Gastrocnemius medialis (tissue), 4 donors: ENCODE measurements around the gene RGS1. TPM values are rescaled to one million over a fixed set of nuclear protein-coding genes. Genes with fewer than 3 reads are reported as not detected.
A peak's percentile ranks its signal among the peaks of the same experiment; 100 is the strongest.
"Not testable (repeated sequence)": the region's sequence is repeated elsewhere in the genome, so short reads cannot be mapped to it uniquely, and the experiment has no call there.

ENCODE experiments used
- ATAC-seq, 2 donors: fragments of 150-250 bp; one replicate each; pipeline ENCODE4 v1.9.1; 2016
- DNase-seq, 2 donors: peaks; one replicate each; pipeline ENCODE4 v3.0.0-alpha.2; 2019
- H3K27ac ChIP-seq, 4 donors: fragments of 200-600 bp; sonication (generic); 1 replicate in 1 of 4; 2 replicates in 3 of 4; pipeline ENCODE4 v1.5.1; 2016 to 2018; ENCODE audit warnings: mild to moderate bottlenecking in 2 of 4, moderate library complexity in 1 of 4
- H3K27me3 ChIP-seq, 3 donors: fragments of 200-600 bp; sonication (generic) in 2 of 3; 1 replicate in 1 of 3; 2 replicates in 2 of 3; pipeline versions ENCODE4 v1.5.1 to v1.6.0; 2016 to 2019; ENCODE audit warnings: mild to moderate bottlenecking in 1 of 3, moderate library complexity in 1 of 3
- H3K36me3 ChIP-seq, 2 donors: fragments of 200-600 bp; sonication (generic) in 1 of 2; one replicate each; pipeline ENCODE4 v1.5.1; 2017 to 2018
- H3K4me1 ChIP-seq, 2 donors: fragments of 200-600 bp; sonication (generic) in 1 of 2; one replicate each; pipeline ENCODE4 v1.5.1; 2016 to 2017; ENCODE audit warnings: mild to moderate bottlenecking in 2 of 2
- H3K4me3 ChIP-seq, 4 donors: fragments of 200-600 bp; sonication (generic) in 3 of 4; 1 replicate in 1 of 4; 2 replicates in 3 of 4; pipeline ENCODE4 v1.5.1; 2016 to 2019; ENCODE audit warnings: mild to moderate bottlenecking in 2 of 4
- H3K9me3 ChIP-seq, 3 donors: fragments of 200-600 bp; sonication (generic) in 2 of 3; 1 replicate in 1 of 3; 2 replicates in 2 of 3; pipeline ENCODE4 v1.5.1; 2016 to 2019
- CTCF ChIP-seq, 5 experiments: fragments of 450-650 bp in 3 of 5; fragments of 200-600 bp in 2 of 5; sonication (generic) in 2 of 5; IDR thresholded peaks in 4 of 5; conservative IDR thresholded peaks in 1 of 5; 1 replicate in 4 of 5; 2 replicates in 1 of 5; pipeline ENCODE4 v1.5.1; 2016 to 2019; ENCODE audit warnings: antibody characterized with exemption in 5 of 5, mild to moderate bottlenecking in 3 of 5, moderate library complexity in 3 of 5
- POLR2A ChIP-seq, 2 donors: fragments of 450-650 bp; IDR thresholded peaks; one replicate each; pipeline ENCODE4 v1.6.1; 2017; ENCODE audit warnings: antibody characterized with exemption in 2 of 2, mild to moderate bottlenecking in 2 of 2, moderate library complexity in 2 of 2
- in situ Hi-C, 4 donors: fragments of 200-750 bp; cut with MboI; loops; one replicate each; pipeline versions ENCODE4 v1.15.0 to v1.8.0; 2017; ENCODE audit warnings: low sequenced_read_pairs in 4 of 4
- intact Hi-C: fragments of 100-400 bp; cut with DNase I; formaldehyde crosslinking; loops from one replicate; pipeline ENCODE4 v1.15.1; 2023; ENCODE audit warnings: low total_unique reads
- total RNA-seq, 4 donors: library from RNA; depleted of rRNA; stranded (reverse); fragments of >200 nt; gene quantifications; one replicate each; pipeline versions ENCODE4 v1.1.0 to v1.2.3, GENCODE V29; 2016

The RGS1 gene
- total RNA-seq, 4 donors from 2014 or later: 1.0 to 4.9 (median 3.5) TPM

GRCh38 chr1:192529811-192530210, 45.8 kb upstream of the RGS1 start:
- in situ Hi-C loops: no loop called here
- TF ChIP-seq CTCF (IDR thresholded peaks at IDR 0.05 in 4 of 5, conservative IDR thresholded peaks at IDR 0.05 in 1 of 5) (no peak), POLR2A (IDR thresholded peaks at IDR 0.05) (no peak)
- no peak for ATAC-seq
- H3K4me3 ChIP-seq: no peak overlapping the region
- H3K36me3 ChIP-seq: no peaks in the 10 kb centered on the region
- intact Hi-C loops: no loop called here
- no peaks in the 10 kb centered on the region for H3K27me3 ChIP-seq
- no peaks in the 10 kb centered on the region for H3K9me3 ChIP-seq
- H3K4me1 ChIP-seq: no peaks in the 10 kb centered on the region
- H3K27ac ChIP-seq: no peak overlapping the region
- DNase-seq: no peak

GRCh38 chr1:192530254-192530653, 45.3 kb upstream of the RGS1 start:
- DNase-seq: no peak
- intact Hi-C loops: no loop called here
- in situ Hi-C loops: no loop called here
- TF ChIP-seq CTCF (IDR thresholded peaks at IDR 0.05 in 4 of 5, conservative IDR thresholded peaks at IDR 0.05 in 1 of 5) (no peak), POLR2A (IDR thresholded peaks at IDR 0.05) (no peak)
- Histone ChIP-seq H3K27me3 (no peaks in the 10 kb centered on the region), H3K9me3 (no peaks in the 10 kb centered on the region), H3K27ac (no peak overlapping the region), H3K4me1 (no peaks in the 10 kb centered on the region), H3K4me3 (no peak overlapping the region), H3K36me3 (no peaks in the 10 kb centered on the region)
- no peak for ATAC-seq

GRCh38 chr1:192531037-192531703, 44.4 kb upstream of the RGS1 start:
- H3K4me3 ChIP-seq, intact Hi-C loops, H3K27me3 ChIP-seq, in situ Hi-C loops, ATAC-seq, H3K27ac ChIP-seq, H3K36me3 ChIP-seq, H3K9me3 ChIP-seq, H3K4me1 ChIP-seq: not testable (repeated sequence)
- DNase-seq: peak; percentile 15 to 33

GRCh38 chr1:192534666-192535065, 40.9 kb upstream of the RGS1 start:
- H3K36me3 ChIP-seq: no peaks in the 10 kb centered on the region
- DNase-seq: no peak
- intact Hi-C loops (no loop called here), in situ Hi-C loops (no loop called here)
- TF ChIP-seq POLR2A (IDR thresholded peaks at IDR 0.05) (no peak), CTCF (IDR thresholded peaks at IDR 0.05 in 4 of 5, conservative IDR thresholded peaks at IDR 0.05 in 1 of 5) (no peak)
- H3K27me3 ChIP-seq: no peaks in the 10 kb centered on the region
- H3K27ac ChIP-seq: no peak overlapping the region
- H3K9me3 ChIP-seq: no peaks in the 10 kb centered on the region
- H3K4me1 ChIP-seq: no peaks in the 10 kb centered on the region
- no peak for ATAC-seq
- H3K4me3 ChIP-seq: no peak overlapping the region

- Histone ChIP-seq H3K27ac (no peak overlapping the region), H3K4me3 (no peak overlapping the region), H3K4me1 (no peaks in the 10 kb centered on the region), H3K9me3 (no peaks in the 10 kb centered on the region), H3K36me3 (no peaks in the 10 kb centered on the region), H3K27me3 (no peaks in the 10 kb centered on the region)
- intact Hi-C loops: no loop called here
- DNase-seq (no peak), ATAC-seq (no peak)
- TF ChIP-seq CTCF (IDR thresholded peaks at IDR 0.05 in 4 of 5, conservative IDR thresholded peaks at IDR 0.05 in 1 of 5): no peak
- no peak for TF ChIP-seq POLR2A (IDR thresholded peaks at IDR 0.05)
- in situ Hi-C loops: no loop called here
These were observed 39.5 kb upstream of the RGS1 start for GRCh38 chr1:192535916-192536664.
